Caki2 (cell line): ENCODE measurements around the gene TYRO3. TPM values are rescaled to one million over a fixed set of nuclear protein-coding genes. Genes with fewer than 3 reads are reported as not detected.
"Not testable (repeated sequence)": the region's sequence is repeated elsewhere in the genome, so short reads cannot be mapped to it uniquely, and the experiment has no call there.

ENCODE experiments used
- DNase-seq: peaks from one replicate; pipeline ENCODE4 v3.0.0-alpha.2; 2015; ENCODE audit warnings: low read depth
- in situ Hi-C: cut with HindIII; loops from 2 replicates; pipeline ENCODE4 v1.10.0; 2016; ENCODE audit warnings: low sequenced_read_pairs, low pct_unique_long_range_greater_than_20kb, mixed read lengths
- total RNA-seq: library from RNA; depleted of rRNA; stranded (reverse); fragments of >200 nt; shearing (Covaris generic); gene quantifications from 2 replicates; pipeline ENCODE4 v1.2.3, GENCODE V29; 2014; ENCODE audit warnings: low replicate concordance

Gene TYRO3
- total RNA-seq, 1 experiment from 2014 or later = 20.2 TPM

DNA sequence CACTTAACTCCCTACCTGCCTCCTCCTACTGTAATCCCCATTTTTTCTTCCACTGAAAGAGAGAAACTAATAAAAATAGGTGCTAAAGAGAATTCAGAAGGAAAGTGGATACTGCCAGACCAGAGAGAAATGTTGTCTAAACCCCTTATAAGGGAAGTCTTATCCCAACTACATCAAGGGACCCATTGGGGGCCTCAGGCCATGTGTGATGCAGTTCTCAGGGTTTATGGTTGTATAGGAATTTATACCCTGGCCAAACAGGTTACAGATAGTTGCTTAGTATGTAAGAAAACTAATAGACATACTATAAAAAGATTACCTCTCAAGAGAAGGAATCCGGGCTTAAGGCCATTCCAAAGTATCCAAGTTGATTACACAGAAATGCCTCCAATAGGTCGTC is 30.6 kb downstream of the TYRO3 start:
- DNase-seq, in situ Hi-C loops: not testable (repeated sequence)

DNA sequence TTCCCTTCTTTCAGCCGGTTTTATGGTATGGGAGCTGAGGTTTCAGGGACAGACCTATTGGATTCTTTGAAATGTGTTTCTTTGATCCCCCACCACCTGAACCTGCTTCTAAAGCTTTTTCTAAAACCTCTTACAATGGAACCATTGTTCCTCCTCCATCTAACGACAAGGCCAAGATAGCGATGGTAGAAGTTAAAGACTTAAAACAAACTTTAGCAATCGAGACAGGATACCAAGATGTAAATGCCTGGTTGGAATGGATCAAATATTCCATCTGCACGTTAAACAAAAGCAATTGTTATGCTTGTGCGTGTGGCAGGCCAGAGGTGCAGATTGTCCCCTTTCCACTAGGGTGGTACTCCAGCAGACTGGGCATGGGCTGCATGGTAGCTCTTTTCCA is 32.2 kb downstream of the TYRO3 start:
- DNase-seq, in situ Hi-C loops: not testable (repeated sequence)

DNA sequence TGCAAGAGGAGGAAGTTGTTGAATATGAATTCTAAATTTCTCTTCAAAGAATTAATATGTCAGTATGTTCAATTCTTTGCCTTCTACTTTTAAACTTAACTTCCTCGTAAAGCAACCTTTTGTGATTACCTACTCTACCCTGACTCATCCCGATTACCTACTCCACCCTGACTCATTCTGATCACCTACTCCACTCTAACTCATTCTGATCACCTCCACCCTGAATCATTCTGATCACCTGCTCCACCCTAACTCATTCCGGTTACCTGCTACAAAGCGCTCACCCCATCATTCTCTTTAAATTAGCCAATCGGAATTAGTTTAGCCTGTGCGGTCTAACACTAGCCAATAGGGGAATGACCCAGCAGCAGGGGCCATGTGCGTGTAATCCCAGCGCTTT is 33.7 kb downstream of the TYRO3 start:
- in situ Hi-C loops, DNase-seq: not testable (repeated sequence)

DNA sequence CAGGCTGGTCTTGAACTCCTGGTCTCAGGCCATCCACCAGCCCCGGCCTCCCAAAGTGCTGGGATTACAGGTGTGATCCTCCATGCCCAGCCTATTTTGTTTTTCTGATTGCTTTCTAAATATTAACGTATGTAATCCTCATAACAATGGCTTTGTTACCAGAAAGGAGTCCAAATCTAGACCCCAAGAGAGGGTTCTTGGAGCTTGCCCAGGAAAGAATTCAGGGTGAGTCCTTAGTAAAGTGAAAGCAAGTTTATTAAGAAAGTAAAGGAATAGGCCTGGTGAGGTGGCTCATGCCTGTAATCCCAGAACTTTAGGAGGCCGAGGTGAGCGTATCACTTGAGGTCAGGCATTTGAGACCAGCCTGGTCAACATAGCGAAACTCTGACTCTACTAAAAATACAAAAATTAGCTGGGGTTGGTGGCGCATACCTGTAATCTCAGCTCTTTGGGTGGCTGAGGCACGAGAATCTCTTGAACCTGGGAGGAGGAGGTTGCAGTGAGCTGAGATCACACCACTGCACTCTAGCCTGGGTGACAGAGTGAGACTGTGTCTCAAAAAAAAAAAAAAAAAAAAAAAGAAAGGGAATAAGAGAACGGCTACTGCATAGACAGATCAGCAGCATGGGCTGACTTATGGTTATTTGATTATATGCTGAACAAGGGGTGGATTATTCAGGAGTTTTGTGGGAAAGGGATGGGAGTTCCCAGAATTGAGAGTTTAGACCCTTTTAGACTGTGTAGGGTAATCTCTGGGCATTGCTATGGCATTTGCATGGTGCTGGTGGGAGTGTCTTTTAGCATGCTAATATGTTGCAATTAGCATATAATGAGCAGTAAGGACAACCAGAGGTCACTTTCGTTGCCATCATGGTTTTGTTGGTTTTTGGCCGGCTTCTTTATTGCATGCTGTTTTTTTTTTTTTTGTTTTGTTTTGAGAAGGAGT is 36.1 kb downstream of the TYRO3 start:
- in situ Hi-C loops = no loop called here
- no peak for DNase-seq

DNA sequence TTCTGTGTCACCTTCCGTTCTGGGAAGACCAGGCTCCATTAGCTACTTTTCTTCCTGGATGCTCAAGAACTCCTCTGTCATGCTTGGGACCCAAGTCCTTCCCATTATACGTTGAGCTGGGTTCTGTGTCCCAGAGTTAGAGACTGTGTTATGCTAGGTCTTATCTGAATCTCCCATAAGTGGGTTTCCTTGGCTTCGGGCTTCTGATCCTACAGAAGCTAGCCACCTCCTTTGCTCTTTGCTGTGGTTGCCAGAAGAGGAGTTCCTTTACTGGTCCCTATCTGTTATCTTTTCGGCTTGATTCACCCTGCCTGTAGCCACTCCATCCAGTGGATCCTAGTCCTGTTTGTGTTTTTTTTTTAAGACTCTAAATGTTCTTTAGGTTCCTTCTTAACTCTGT is 38.0 kb downstream of the TYRO3 start:
- DNase-seq = no peak
- in situ Hi-C loops = no loop called here

DNA sequence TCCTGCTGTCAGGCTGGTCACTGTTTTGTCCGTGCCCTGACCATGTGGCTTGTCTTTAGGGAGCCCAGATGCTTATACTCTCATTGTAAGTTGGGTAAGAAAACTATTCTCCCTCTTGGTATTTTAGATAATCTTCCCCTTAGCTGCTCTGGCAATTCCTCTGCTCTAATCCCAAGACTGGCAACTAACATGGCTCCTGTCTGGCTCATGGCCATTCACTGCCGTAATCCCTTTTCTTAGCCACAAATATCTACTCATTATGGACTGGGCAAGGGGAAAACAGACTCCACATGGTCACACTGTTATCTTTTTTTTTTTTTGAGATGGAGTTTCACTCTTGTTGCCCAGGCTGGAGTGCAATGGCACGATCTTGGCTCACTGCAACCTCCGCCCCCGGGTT is 38.8 kb downstream of the TYRO3 start:
- no peak for DNase-seq
- in situ Hi-C loops = no loop called here

DNA sequence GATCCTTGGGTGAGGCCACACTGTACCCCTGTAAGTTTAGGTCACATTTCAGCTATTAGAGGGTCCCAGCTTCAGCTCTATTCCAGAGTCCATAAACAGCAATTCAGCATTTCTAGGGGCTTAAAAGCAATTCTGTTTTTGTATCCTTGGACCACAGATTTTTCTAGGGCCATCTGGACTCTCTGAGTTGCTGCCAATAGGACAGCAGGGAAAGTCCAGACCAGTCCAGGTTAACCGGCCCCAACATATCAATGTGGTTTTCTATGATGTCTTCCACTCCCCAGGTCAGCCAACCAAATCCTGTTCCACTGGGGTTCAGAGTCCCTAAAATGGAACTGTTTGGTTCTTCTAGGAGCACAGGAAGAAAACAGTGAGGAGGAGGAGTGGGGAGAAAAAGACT is 40.0 kb downstream of the TYRO3 start:
- DNase-seq = no peak
- in situ Hi-C loops = no loop called here

DNA sequence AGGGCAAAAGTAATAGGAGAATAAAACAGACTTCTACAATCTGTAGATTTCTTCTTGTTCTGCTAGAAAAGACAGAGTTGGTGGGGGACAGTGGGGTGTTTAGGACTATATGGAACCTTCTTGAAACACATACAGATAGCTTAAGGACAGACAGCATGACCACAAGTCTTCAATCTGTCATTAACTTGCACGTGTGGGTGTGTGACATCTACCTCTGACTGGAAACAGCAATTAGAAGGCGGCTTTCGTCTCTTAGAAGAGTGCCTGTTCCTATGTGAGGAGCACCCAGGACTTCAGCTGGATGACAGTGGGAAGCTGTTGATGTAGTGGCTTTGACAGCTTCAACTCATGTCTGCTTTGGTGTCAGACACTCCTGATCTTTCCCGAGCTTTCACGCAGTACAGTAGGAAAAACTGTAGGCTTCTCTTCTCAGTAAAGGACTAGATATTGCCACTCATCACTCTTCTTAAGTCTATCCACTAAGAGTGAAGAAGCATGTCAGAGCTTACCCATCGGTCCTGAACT is 44.5 kb downstream of the TYRO3 start:
- in situ Hi-C loops = no loop called here
- no peak for DNase-seq

DNA sequence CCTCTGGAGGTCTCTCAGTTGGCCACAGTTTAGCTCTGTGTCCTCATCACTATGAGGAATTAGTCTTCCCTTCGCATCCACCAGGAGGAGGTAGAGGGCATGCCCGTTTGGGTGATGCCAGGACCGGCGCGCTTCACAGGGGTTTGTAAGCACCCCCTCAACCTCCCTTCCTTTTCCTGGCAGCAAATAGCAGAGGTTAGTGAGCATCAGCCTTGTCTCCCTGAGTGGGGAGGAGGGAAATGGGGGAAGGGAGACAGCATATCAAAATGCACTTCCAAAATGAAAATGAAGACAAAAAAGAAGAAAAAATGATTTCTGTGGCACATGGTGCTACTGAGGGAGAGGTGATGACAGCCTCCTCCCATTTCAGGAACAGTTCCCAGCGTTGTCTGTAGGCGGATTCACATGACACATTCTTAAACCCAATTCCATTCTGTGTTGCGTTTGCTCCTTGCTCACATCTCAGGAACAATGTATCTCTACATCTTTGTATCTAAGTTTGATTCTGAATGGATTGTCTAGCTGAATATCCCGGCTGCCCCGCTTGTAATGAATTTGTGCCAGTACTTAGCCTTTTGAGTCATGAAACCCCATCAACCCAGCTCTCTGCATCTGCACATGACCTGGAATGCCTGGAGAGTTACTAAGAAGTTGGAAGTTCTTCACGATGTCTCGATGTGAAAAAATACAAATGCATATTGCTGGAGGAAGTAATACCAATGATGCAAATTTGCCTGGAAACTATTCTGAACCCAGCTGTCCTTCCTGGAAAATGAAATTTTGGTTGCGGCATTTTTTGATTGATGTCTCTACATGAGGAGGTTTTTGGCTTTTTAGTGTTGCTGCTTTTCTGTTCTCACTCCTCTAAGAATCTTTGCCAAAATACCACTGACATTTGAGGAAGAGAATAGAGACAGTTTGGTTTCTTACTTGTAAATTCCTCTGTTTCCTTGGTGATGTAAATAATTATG is 45.2 kb downstream of the TYRO3 start:
- in situ Hi-C loops = no loop called here
- peak; percentile 68 for DNase-seq

DNA sequence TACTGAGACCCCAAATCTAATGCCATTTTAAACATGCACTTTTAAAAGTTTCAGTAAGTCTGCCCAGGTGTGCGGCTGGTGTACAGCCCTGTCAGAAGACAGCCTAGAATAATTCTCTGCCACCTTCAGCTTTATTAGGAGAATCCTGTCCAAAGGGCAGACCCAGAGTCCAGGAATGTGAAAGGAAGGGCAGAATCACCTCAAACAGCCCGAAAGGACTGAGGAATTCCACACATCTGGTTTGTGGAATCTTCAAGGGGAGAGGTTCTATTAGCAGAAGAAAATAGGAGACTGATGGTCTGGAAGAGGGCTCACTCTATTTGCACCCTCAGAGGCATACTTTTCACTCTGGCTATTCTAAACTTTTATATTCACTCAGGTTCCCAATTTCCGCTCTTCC is 46.6 kb downstream of the TYRO3 start:
- no peak for DNase-seq
- in situ Hi-C loops = no loop called here

DNA sequence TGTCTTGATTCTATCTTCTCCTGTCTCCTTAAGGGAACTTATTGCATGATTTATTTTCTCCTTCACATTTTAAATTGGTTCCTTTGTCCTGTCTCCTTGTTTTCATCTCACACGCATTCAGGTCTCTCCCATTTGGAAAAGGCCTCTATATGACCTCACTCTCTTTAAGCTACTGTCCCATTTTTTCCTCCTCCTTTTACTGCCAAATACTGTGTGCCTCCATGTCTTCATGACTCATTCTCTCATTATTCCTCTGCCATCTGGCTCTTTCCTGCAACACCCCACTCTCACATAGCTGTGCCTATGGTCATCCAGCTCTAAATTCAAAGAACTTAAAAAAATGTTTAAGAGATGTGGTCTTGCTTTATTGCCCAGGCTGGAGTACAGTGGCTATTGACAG is 48.0 kb downstream of the TYRO3 start:
- in situ Hi-C loops = no loop called here
- peak; percentile 20 for DNase-seq

DNA sequence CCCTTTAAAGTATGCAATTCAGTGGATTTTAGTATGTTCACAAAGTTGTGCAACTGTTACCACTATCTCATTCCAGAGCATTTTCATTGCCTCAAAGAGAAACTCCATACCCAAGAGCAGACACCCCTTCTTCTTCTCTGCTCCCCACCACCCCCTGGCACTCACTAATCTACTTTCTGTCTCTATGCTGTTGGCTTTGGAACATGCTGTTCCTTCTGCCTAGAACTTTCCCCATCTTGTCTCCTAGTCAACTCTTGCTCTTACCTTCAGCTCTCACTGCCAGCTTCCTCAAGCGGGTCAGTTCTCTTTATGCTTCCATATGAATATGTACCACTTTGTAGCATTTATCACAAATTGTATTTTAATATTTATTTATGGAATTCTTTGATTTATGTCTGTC is 50.1 kb downstream of the TYRO3 start:
- no peak for DNase-seq
- in situ Hi-C loops = no loop called here

DNA sequence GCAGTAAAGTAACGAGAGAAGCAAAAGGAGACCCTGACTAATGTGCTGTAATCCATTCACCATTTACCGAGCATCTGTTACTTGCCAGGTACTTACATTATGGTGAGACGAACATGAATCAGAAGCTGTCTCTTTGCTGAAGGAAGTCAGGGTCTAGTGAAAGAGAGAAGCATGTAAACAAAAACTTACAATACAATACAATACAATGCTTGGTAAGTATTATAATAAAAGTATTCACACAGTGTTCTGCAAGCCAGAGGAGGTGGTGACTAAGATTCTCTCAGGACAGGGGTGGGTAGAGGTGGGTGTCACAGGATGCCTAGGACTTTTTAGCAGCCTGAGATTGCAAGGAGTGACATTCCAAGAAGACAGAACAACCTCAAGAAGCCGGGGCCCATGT is 51.0 kb downstream of the TYRO3 start:
- no peak for DNase-seq
- in situ Hi-C loops = no loop called here

DNA sequence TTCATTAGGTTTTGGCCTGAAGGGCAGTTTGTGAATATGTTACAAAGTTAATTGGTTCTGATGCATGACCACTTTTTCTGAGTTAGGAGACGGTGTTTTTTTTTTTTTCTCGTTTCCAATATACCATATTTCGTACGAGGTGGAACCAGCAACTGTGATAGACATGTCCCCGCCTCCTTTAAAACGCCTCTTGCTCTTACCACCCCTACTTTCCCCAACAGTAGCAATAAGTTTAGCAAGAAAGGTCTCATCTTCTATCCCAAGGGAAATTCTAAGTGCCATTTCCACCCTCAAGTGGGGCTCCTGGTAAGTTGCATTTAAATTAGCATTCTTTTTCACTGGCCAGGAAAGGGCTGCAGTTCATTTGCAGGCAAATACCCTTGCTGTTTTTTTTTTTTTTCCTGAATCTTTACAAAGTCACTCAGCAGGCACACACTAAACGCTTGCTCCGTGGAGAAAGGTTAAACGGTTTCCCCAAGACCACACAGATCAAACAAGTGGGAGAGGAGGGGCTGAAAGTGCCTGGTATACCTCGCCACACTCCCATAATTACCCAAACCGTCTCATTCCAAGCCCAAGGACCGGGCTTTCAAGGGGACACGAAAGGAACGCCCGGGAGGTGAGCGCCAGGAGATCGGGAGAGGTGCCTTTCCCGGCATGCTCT is 61.7 kb downstream of the TYRO3 start:
- in situ Hi-C loops = no loop called here
- DNase-seq = no peak

DNA sequence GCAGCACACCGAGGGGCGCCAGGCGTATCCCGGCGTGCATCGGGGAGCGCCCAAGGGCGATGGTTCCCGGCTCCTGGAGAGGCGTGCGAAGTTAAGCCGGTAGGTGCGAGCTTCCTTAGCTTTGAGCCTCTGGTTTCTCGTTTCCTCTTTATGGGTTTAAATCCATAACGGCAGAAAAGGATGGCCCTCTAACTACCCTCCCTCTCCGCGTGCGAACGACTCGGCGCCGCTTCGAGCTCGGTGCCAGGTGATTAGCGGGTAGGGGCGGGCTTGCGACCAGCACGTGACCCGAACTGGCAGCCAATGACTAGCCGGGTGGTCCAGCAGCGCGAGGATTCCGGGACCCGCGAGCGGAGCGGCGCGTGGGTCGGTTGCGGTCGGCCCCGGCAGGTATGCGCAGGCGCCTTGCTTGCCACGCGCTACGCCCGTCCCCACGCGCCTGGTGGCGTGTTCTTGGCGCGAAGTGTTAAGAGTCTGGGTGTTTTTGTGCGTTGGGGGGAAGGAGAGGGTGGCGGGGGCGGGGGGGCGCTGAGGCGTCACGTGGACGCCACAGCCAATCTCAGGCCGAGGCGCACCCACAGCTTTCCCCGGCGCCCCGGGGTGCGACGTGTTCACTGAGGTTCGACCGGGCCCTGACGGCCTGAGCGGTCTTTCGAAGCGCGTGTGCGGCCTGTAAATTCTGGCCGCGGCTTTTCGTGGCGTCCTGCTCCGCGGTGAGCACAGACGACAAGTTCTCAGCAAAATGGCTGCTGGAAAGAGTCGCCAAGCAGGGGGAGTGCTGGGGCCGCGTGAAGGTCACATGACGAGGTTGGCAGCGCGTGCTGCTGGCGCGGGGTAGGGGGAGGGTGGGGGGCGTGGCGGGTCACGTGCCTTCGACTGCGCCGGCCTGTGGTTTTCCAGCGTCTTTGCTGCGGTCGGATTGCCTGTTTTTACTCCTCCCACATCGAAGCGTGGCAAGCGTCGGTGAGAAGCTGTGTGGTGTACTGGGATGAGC is 62.5 kb downstream of the TYRO3 start:
- peak; percentile 92 for DNase-seq
- in situ Hi-C loops = no loop called here

DNA sequence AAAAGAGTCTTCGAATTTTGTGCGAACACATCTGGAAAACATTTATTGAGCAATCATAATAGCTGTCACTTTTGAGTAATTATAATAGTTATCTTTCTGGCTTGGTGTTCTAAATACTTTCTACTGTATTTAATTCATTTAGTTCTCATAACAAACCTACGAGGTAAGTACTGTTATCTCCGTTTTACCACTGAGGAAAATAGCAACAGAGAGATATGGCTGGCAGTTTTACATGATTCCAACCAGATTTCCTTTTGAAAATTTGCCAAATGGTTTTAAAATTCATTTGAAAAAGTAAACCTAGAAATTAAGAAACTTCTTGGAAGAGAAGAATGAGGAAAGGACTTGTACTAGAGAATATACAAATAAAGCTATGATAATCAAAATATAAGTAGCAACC is 63.9 kb downstream of the TYRO3 start:
- in situ Hi-C loops = no loop called here
- DNase-seq = no peak

DNA sequence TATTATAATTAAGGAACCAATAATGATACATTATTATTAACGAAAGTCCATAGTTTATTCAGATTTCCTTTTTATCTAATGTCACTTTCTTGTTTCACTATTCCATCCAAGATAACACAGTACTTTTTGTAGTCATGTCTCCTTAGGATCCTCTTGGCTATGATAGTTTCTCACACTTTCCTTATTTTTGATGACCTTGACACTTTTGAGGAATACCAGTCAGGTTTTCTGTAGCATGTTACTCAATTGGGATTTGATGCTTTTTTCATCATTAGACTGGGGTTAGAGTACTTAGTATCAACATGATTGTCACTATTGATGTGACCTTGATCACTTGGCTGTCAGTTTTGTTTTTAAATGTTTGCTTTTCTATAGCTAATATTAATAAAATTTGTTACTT is 68.2 kb downstream of the TYRO3 start:
- in situ Hi-C loops = no loop called here
- DNase-seq = no peak
